Measurements from ENCODE around the gene LGMN. TPM values are rescaled to one million over a fixed set of nuclear protein-coding genes. Genes with fewer than 3 reads are reported as not detected.

The LGMN gene
- polyA plus RNA-seq, 1 of the 3 experiments (the other 2 are of a cell fraction) = 76.3 TPM

DNA sequence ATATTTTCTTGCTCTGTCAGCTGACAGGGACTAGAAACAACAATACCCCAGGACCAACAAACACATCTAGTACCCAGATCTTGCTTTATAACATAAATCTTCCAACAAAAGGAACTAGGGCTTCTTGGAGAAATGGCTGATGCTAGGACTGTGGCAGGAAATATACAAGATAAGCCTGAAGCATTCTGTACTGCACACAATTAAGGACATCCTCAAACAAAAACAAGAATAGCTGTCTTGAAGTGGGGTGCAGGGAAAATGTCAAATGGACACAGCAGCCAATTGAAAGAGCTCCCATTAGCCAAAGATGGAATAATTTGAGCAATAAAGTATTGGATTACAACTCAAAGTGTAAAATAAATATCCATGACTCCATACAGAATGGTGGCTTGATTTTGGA, 50.0 kb downstream of the LGMN start:
- no peaks in the 10 kb centered on the region for H4K20me1 ChIP-seq (ENCODE audit: insufficient read depth)
- H3K4me2 ChIP-seq = no peak overlapping the region
- H3K79me2 ChIP-seq (ENCODE audit: insufficient read depth) = no peaks in the 10 kb centered on the region
- H3K9me3 ChIP-seq = no peaks in the 10 kb centered on the region
- H3K9me2 ChIP-seq = no peaks in the 10 kb centered on the region
- no peak overlapping the region for H3K9ac ChIP-seq
- no peak overlapping the region for H3K4me3 ChIP-seq (ENCODE audit: low read depth in 2 of 2, low read length in 1 of 2)
- ChIA-PET POLR2A (no interaction called here), CTCF (interaction anchor here (0.7 to 1.6 kb wide), 5 partner anchors 9 to 86 kb away, joined by 3 to 7 read pairs (median 4); no protein-coding TSS in a partner anchor)
- H3K27me3 ChIP-seq (ENCODE audit: insufficient read depth) = no peaks in the 10 kb centered on the region
- H2AFZ ChIP-seq (ENCODE audit: low read depth) = no peak overlapping the region
- no peaks in the 10 kb centered on the region; a peak in 1 of 4 replicates for H3K4me1 ChIP-seq (ENCODE audit: control insufficient read depth in 1 of 2, insufficient read depth in 2 of 2, low read depth in 1 of 2, low read length in 1 of 2)
- no peak for DNase-seq
- H3K36me3 ChIP-seq (replicated peaks in 1 of 2; ENCODE audit: control insufficient read depth in 1 of 2, insufficient read depth in 2 of 2, low read length in 1 of 2) = no peaks in the 10 kb centered on the region
- H3K27ac ChIP-seq (ENCODE audit: low read depth in 2 of 2, low read length in 1 of 2) = no peak overlapping the region
- TF ChIP-seq MXI1 (IDR thresholded peaks at IDR 0.05; ENCODE audit: low read depth, low read length) (no peak), YY1 (IDR thresholded peaks at IDR 0.05; ENCODE audit: low read depth) (no peak), IRF3 (IDR thresholded peaks at IDR 0.05; ENCODE audit: low read depth, low read length) (no peak), JUND (IDR thresholded peaks at IDR 0.05) (no peak), POLR2AphosphoS5 (IDR thresholded peaks at IDR 0.05; ENCODE audit: low read depth, low read length) (no peak), RAD21 (IDR thresholded peaks at IDR 0.05; ENCODE audit: low read length) (no peak), TEAD4 (IDR thresholded peaks at IDR 0.05; ENCODE audit: borderline replicate concordance, insufficient read depth) (no peak), EZH2phosphoT487 (IDR thresholded peaks at IDR 0.05; ENCODE audit: borderline replicate concordance, low read depth) (no peak), GATA2 (CRISPR knock-in tag; IDR thresholded peaks at IDR 0.05) (no peak), TCF12 (IDR thresholded peaks at IDR 0.05) (no peak), SMC3 (IDR thresholded peaks at IDR 0.05; ENCODE audit: low read depth, low read length) (no peak), REST (IDR thresholded peaks at IDR 0.05; ENCODE audit: low read depth, low read length) (no peak), NRF1 (IDR thresholded peaks at IDR 0.05; ENCODE audit: low read depth, low read length) (no peak)
- TF ChIP-seq, protein P1, sequence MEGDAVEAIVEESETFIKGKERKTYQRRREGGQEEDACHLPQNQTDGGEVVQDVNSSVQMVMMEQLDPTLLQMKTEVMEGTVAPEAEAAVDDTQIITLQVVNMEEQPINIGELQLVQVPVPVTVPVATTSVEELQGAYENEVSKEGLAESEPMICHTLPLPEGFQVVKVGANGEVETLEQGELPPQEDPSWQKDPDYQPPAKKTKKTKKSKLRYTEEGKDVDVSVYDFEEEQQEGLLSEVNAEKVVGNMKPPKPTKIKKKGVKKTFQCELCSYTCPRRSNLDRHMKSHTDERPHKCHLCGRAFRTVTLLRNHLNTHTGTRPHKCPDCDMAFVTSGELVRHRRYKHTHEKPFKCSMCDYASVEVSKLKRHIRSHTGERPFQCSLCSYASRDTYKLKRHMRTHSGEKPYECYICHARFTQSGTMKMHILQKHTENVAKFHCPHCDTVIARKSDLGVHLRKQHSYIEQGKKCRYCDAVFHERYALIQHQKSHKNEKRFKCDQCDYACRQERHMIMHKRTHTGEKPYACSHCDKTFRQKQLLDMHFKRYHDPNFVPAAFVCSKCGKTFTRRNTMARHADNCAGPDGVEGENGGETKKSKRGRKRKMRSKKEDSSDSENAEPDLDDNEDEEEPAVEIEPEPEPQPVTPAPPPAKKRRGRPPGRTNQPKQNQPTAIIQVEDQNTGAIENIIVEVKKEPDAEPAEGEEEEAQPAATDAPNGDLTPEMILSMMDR (IDR thresholded peaks at IDR 0.05) = no peak
- TF ChIP-seq, protein P2, sequence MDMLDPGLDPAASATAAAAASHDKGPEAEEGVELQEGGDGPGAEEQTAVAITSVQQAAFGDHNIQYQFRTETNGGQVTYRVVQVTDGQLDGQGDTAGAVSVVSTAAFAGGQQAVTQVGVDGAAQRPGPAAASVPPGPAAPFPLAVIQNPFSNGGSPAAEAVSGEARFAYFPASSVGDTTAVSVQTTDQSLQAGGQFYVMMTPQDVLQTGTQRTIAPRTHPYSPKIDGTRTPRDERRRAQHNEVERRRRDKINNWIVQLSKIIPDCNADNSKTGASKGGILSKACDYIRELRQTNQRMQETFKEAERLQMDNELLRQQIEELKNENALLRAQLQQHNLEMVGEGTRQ (IDR thresholded peaks at IDR 0.05; ENCODE audit: borderline replicate concordance, low read depth, low read length) = no peak
- TF ChIP-seq, protein P3, sequence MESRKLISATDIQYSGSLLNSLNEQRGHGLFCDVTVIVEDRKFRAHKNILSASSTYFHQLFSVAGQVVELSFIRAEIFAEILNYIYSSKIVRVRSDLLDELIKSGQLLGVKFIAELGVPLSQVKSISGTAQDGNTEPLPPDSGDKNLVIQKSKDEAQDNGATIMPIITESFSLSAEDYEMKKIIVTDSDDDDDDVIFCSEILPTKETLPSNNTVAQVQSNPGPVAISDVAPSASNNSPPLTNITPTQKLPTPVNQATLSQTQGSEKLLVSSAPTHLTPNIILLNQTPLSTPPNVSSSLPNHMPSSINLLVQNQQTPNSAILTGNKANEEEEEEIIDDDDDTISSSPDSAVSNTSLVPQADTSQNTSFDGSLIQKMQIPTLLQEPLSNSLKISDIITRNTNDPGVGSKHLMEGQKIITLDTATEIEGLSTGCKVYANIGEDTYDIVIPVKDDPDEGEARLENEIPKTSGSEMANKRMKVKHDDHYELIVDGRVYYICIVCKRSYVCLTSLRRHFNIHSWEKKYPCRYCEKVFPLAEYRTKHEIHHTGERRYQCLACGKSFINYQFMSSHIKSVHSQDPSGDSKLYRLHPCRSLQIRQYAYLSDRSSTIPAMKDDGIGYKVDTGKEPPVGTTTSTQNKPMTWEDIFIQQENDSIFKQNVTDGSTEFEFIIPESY (IDR thresholded peaks at IDR 0.05; ENCODE audit: borderline replicate concordance, low read depth) = no peak
- no peaks in the 10 kb centered on the region for H3F3A ChIP-seq (replicated peaks; ENCODE audit: insufficient read depth)
